Esophagus squamous epithelium (tissue), 5 donors: Measurements from ENCODE around the gene CSMD2. TPM values are rescaled to one million over a fixed set of nuclear protein-coding genes. Genes with fewer than 3 reads are reported as not detected.

Source experiments
- DNase-seq: peaks from one replicate; lab custom pipeline; 2025; lab: John Stamatoyannopoulos, UW
- H3K27ac ChIP-seq, 4 donors: fragments of 200-600 bp; sonication (generic); one replicate each; pipeline ENCODE4 v1.5.1; 2016 to 2019; ENCODE audit warnings: mild to moderate bottlenecking in 1 of 4
- H3K27me3 ChIP-seq, 4 donors: fragments of 200-600 bp; sonication (generic); 1 replicate in 3 of 4; 2 replicates in 1 of 4; pipeline versions ENCODE4 v1.5.1 to v1.6.0; 2017 to 2021; ENCODE audit warnings: antibody characterized with exemption in 1 of 4
- H3K36me3 ChIP-seq, 3 donors: fragments of 200-600 bp; sonication (generic); one replicate each; pipeline ENCODE4 v1.5.1; 2016 to 2019
- H3K4me1 ChIP-seq, 3 donors: fragments of 200-600 bp; sonication (generic); one replicate each; pipeline ENCODE4 v1.5.1; 2017 to 2019
- H3K4me3 ChIP-seq, 4 donors: fragments of 200-600 bp; sonication (generic); 1 replicate in 3 of 4; 2 replicates in 1 of 4; pipeline ENCODE4 v1.5.1; 2016 to 2019; ENCODE audit warnings: mild to moderate bottlenecking in 2 of 4, moderate library complexity in 1 of 4
- H3K9me3 ChIP-seq, 3 donors: fragments of 200-600 bp; sonication (generic); one replicate each; pipeline ENCODE4 v1.5.1; 2016 to 2019
- CTCF ChIP-seq, 6 experiments: fragments of 450-650 bp in 4 of 6; fragments of 200-600 bp in 2 of 6; sonication (generic) in 2 of 6; IDR thresholded peaks; one replicate each; pipeline ENCODE4 v1.5.1; 2016 to 2019; ENCODE audit warnings: antibody characterized with exemption in 6 of 6, mild to moderate bottlenecking in 4 of 6, moderate library complexity in 4 of 6
- POLR2A ChIP-seq, 4 donors: fragments of 450-650 bp; IDR thresholded peaks; one replicate each; pipeline ENCODE4 v1.6.1; 2017; ENCODE audit warnings: antibody characterized with exemption in 4 of 4, mild to moderate bottlenecking in 4 of 4, moderate library complexity in 3 of 4
- WGBS, 2 donors: methylation state at CpG; one replicate each; pipeline ENCODE4 v1.1.5; 2018; 5-methylcytosine and 5-hydroxymethylcytosine counted together
- intact Hi-C: fragments of 100-400 bp; cut with DNase I; formaldehyde crosslinking; loops from one replicate; pipeline ENCODE4 v1.15.0; 2022
- total RNA-seq, 4 donors: library from RNA; depleted of rRNA; stranded (reverse); fragments of >200 nt; gene quantifications; one replicate each; pipeline ENCODE4 v1.1.0, GENCODE V29; 2016
- donor health status: DM: yes; HTN: yes; CAD: no.

CSMD2 gene
- total RNA-seq, 4 donors from 2014 or later, result under 0.01 to 0.13 TPM; not detected in 2

GRCh38 chr1:33768106-33768505 is 396.9 kb downstream of the CSMD2 start:
- Histone ChIP-seq H3K4me3 (no peak overlapping the region), H3K36me3 (no peaks in the 10 kb centered on the region), H3K9me3 (no peaks in the 10 kb centered on the region), H3K4me1 (no peaks in the 10 kb centered on the region), H3K27me3 (peaks cover 0 to 19% (median 0%) of the 10 kb centered on the region in 4 donors), H3K27ac (no peak overlapping the region)
- no peak for DNase-seq
- intact Hi-C loops, result no loop called here
- WGBS, 2 donors, result 27 to 57% methylated on average over 2 of the region's 2 CpGs
- TF ChIP-seq CTCF (IDR thresholded peaks at IDR 0.05) (no peak), POLR2A (IDR thresholded peaks at IDR 0.05) (no peak)

GRCh38 chr1:33764149-33764548 is 400.9 kb downstream of the CSMD2 start:
- H3K27me3 ChIP-seq, result peaks cover 0 to 3% (median 0%) of the 10 kb centered on the region in 4 donors
- peaks cover 0 to 12% (median 0%) of the 10 kb centered on the region in 3 donors for H3K4me1 ChIP-seq
- no peak overlapping the region for H3K27ac ChIP-seq
- TF ChIP-seq POLR2A (IDR thresholded peaks at IDR 0.05) (no peak), CTCF (IDR thresholded peaks at IDR 0.05) (no peak)
- WGBS, 2 donors, result 67 to 71% methylated on average over 1 of the region's 4 CpGs
- H3K4me3 ChIP-seq, result no peak overlapping the region
- no peaks in the 10 kb centered on the region for H3K36me3 ChIP-seq
- intact Hi-C loops, result no loop called here
- no peak for DNase-seq
- no peaks in the 10 kb centered on the region for H3K9me3 ChIP-seq

- Histone ChIP-seq H3K36me3 (no peaks in the 10 kb centered on the region), H3K4me1 (peaks cover 0 to 12% (median 0%) of the 10 kb centered on the region in 3 donors), H3K27ac (no peak overlapping the region), H3K4me3 (no peak overlapping the region), H3K9me3 (no peaks in the 10 kb centered on the region), H3K27me3 (peaks cover 0 to 3% (median 0%) of the 10 kb centered on the region in 4 donors)
- intact Hi-C loops, result no loop called here
- 25 to 71% methylated on average over 3 of the region's 3 CpGs for WGBS, 2 donors
- TF ChIP-seq CTCF (IDR thresholded peaks at IDR 0.05), result no peak
- TF ChIP-seq POLR2A (IDR thresholded peaks at IDR 0.05), result no peak
- DNase-seq, result no peak
Measured at GRCh38 chr1:33763406-33763805, 401.6 kb downstream of the CSMD2 start.

GRCh38 chr1:33762962-33763361 is 402.1 kb downstream of the CSMD2 start:
- no peak overlapping the region for H3K27ac ChIP-seq
- H3K36me3 ChIP-seq, result no peaks in the 10 kb centered on the region
- intact Hi-C loops, result no loop called here
- peaks cover 0 to 12% (median 0%) of the 10 kb centered on the region in 3 donors for H3K4me1 ChIP-seq
- H3K27me3 ChIP-seq, result peaks cover 0 to 3% (median 0%) of the 10 kb centered on the region in 4 donors
- H3K9me3 ChIP-seq, result no peaks in the 10 kb centered on the region
- no peak for TF ChIP-seq CTCF (IDR thresholded peaks at IDR 0.05)
- TF ChIP-seq POLR2A (IDR thresholded peaks at IDR 0.05), result no peak
- DNase-seq, result no peak
- no peak overlapping the region for H3K4me3 ChIP-seq
- WGBS, 2 donors, result 58% methylated on average over 2 of the region's 2 CpGs

- 56 to 73% methylated on average over 1 of the region's 1 CpG for WGBS, 2 donors
- H3K4me1 ChIP-seq, result peaks cover 0 to 12% (median 0%) of the 10 kb centered on the region in 3 donors
- H3K9me3 ChIP-seq, result no peaks in the 10 kb centered on the region
- H3K36me3 ChIP-seq, result no peaks in the 10 kb centered on the region
- no peak overlapping the region for H3K4me3 ChIP-seq
- peak overlapping the region in 2 of 4 donors; percentile 31 to 39 for H3K27ac ChIP-seq
- peaks cover 0 to 3% (median 0%) of the 10 kb centered on the region in 4 donors for H3K27me3 ChIP-seq
- TF ChIP-seq CTCF (IDR thresholded peaks at IDR 0.05) (no peak), POLR2A (IDR thresholded peaks at IDR 0.05) (no peak)
- intact Hi-C loops, result no loop called here
- DNase-seq, result no peak
Measured at GRCh38 chr1:33762109-33762830, 402.8 kb downstream of the CSMD2 start.
